Fibroblast of the conjunctiva (primary cell): Measurements from ENCODE around the gene PCSK6.

Experiments
- DNase-seq: peaks from one replicate; pipeline ENCODE4 v3.0.0-alpha.2; 2010; ENCODE audit warnings: low read depth

The PCSK6 gene

GRCh38 chr15:101498717-101499480 lies 9.4 kb upstream of the PCSK6 start:
- DNase-seq, result no peak

- no peak for DNase-seq
These were observed 8.7 kb upstream of the PCSK6 start for GRCh38 chr15:101498076-101498716.

GRCh38 chr15:101497484-101498034 lies 8.1 kb upstream of the PCSK6 start:
- no peak for DNase-seq

GRCh38 chr15:101497017-101497416 lies 7.5 kb upstream of the PCSK6 start:
- DNase-seq, result no peak

- DNase-seq, result no peak
These were observed 6.9 kb upstream of the PCSK6 start for GRCh38 chr15:101496198-101496986.

- DNase-seq, result no peak
These were observed 6.1 kb upstream of the PCSK6 start for GRCh38 chr15:101495334-101496197.

- no peak for DNase-seq
These were observed 4.8 kb upstream of the PCSK6 start for GRCh38 chr15:101494251-101494796.

GRCh38 chr15:101492766-101493692 lies 3.5 kb upstream of the PCSK6 start:
- DNase-seq, result no peak

- no peak for DNase-seq
These were observed 2.5 kb upstream of the PCSK6 start for GRCh38 chr15:101491734-101492640.

- DNase-seq, result no peak
These were observed 1.6 kb upstream of the PCSK6 start for GRCh38 chr15:101490922-101491733.

GRCh38 chr15:101490408-101490891 lies 943 bp upstream of the PCSK6 start:
- no peak for DNase-seq

GRCh38 chr15:101489237-101489598 lies 289 bp downstream of the PCSK6 start:
- DNase-seq, result no peak

- DNase-seq, result no peak
These were observed 975 bp downstream of the PCSK6 start for GRCh38 chr15:101488300-101489164.

- DNase-seq, result no peak
These were observed 2.6 kb downstream of the PCSK6 start for GRCh38 chr15:101486696-101487459.

- DNase-seq, result no peak
These were observed 6.0 kb downstream of the PCSK6 start for GRCh38 chr15:101483462-101483861.
